ENCODE data around the gene PKIG.

Gene PKIG

GRCh38 chr20:44630297-44630696 is 47.9 kb downstream of the PKIG start:
- DNase-seq (ENCODE audit: low read depth, low spot score), result no peak
- H3K4me3 ChIP-seq (ENCODE audit: low read length), result no peak overlapping the region

GRCh38 chr20:44632103-44632752 is 49.8 kb downstream of the PKIG start:
- no peak overlapping the region for H3K4me3 ChIP-seq (ENCODE audit: low read length)
- DNase-seq (ENCODE audit: low read depth, low spot score), result no peak

DNA sequence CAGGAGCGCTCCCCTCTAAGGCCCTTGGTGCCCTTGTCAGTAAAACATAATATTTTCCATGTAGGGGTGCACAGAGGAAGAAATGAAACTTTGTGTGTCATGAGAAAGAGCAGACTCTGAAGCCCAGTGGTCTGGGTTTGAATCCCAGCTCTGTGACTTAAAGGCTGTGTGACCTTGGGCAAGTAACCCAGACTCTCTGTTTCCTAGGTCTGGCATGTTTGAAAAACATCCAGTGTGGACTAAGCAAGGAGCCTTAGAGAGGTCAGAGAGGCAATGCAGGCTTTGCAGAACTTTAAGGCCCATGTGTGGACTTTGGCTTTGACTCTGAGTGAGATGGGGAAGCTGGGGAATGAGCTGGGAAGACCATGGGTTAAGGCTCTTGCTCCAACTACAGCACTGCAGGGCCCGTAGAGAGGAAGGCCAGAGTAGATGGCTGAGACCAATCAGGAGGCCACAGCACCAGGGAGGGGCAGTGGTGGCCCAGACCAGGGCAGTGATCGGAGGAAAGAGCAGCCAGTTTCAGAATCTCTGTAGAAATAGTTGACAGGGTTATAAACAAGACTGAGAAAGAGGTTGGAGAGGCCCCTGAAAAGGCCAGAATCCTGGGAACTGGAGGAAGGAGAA is 50.9 kb downstream of the PKIG start:
- H3K4me3 ChIP-seq (ENCODE audit: low read length), result no peak overlapping the region

GRCh38 chr20:44633872-44634600 is 51.7 kb downstream of the PKIG start:
- H3K4me3 ChIP-seq (ENCODE audit: low read length), result no peak overlapping the region
- no peak for DNase-seq (ENCODE audit: low read depth, low spot score)

More for the DNA sequence above, 50.9 kb downstream of the PKIG start:
- DNase-seq (ENCODE audit: low read depth, low spot score), result no peak

- no peak for DNase-seq (ENCODE audit: low read depth, low spot score)
- no peak overlapping the region for H3K4me3 ChIP-seq (ENCODE audit: low read length)
These were observed 53.5 kb downstream of the PKIG start for GRCh38 chr20:44635877-44636276.

GRCh38 chr20:44637042-44637441 is 54.7 kb downstream of the PKIG start:
- no peak for DNase-seq (ENCODE audit: low read depth, low spot score)
- H3K4me3 ChIP-seq (ENCODE audit: low read length), result no peak overlapping the region

DNA sequence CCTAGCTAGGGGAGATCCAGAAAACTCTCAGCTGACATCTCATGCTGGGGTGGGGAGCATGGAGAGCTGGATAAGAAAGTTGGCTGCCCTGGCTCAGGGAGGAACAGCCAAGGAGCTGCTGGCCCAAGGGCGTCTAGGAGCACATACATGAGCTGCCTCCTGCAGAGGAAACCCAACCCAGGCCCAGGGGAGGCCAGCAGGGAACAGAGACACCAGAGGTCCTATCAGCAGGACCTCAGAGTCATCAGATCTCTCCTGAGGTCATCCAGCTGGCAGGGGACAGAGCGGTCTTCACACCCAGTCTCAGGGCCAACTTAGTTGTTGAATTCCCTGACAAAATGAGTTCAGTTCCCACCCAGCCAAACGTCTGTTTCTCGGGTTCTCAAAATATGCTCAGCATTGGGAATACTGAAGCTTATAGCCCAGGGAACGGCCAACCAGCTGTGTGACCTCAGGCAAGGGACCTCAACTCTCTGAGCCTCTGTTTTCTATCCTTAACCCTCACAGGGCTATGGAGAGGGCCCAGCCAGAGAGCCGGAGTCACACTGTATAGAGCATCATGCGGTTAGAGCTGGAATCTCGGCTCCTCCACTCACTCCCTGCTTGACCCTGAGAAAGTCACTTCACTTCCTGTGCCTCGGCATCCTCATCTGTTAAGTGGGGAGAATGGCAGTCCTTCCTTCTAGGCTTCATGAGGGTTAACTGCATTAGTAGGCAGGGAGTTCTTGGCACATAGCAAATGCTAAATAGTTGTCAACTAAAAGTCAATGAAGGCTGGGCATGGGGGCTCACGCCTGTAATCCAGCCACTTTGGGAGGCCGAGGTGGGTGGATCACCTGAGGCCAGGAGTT is 55.4 kb downstream of the PKIG start:
- H3K4me3 ChIP-seq (ENCODE audit: low read length), result no peak overlapping the region
- no peak for DNase-seq (ENCODE audit: low read depth, low spot score)

GRCh38 chr20:44640522-44640921 is 58.1 kb downstream of the PKIG start:
- no peak overlapping the region for H3K4me3 ChIP-seq (ENCODE audit: low read length)
- DNase-seq (ENCODE audit: low read depth, low spot score), result no peak

DNA sequence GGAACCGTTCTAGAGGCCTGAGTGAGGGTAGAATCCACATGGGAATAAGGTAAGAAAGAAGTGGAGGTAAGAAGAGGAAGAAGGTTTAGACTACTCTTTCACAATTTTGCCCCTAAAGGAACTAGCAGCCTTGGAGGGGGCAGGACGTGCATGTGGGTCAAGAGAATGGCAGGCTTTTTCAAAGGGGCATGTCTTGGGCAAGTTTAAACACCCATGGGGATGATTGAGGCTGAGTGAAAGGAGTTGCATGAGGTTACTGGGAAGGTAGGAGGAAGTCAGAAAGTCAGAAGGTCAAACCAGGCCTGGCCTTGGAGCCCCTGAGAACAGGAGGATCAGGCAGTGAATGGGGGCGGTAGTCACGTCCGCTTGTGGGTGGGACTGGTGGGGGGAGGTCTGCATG is 58.9 kb downstream of the PKIG start:
- H3K4me3 ChIP-seq (ENCODE audit: low read length), result no peak overlapping the region
- no peak for DNase-seq (ENCODE audit: low read depth, low spot score)

DNA sequence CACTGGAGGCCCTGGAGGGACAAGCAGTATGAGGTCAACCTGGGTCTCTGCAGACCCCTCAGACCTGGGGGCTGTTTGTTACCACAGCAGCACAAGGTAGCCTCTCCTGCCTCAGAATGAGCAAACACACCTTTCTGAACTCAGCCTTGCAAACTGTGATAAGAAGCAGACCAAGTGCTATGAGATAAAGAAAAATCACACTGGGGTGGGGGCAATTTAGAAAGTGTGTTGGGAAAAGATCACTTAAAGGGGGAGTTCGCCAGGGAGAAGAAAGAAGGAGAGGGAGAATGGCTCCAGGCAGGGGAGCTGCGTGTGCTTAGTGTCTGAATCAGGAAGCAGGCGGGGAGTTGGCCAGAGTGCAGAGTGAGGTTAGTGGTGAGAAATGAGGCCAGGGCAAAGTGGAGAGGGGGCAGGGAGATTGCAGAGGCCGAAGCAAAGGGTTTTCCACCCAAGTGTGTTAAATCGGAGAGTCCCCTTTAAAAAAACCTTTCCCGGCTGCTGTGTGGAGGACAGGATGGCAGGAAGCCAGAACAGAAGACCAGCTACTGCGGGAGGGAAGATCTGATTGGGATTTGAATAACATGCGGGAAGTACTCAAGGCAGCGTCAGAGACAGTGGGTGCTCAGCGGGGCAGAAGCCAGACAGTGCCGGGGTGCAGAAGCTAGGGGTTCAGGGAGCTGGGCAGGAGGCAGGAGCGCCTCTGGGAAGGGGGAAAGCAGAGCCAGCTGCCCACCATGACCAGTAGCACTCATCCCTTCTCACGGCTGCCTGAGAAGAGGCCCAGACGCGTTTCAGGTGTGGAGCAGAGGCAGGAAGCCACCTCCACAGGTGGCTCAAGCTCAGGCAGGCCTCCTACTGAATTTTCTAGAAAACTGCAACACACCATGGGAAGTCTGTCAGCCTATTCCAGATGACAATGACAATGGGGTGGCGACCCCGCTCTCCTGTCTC is 60.1 kb downstream of the PKIG start:
- peak overlapping the region; percentile 39 for H3K4me3 ChIP-seq (ENCODE audit: low read length)
- no peak for DNase-seq (ENCODE audit: low read depth, low spot score)

- no peak for DNase-seq (ENCODE audit: low read depth, low spot score)
- H3K4me3 ChIP-seq (ENCODE audit: low read length), result peak overlapping the region; percentile 39
These were observed 60.8 kb downstream of the PKIG start for GRCh38 chr20:44643154-44643519.

- no peak for DNase-seq (ENCODE audit: low read depth, low spot score)
- H3K4me3 ChIP-seq (ENCODE audit: low read length), result peak overlapping the region; percentile 39
These were observed 61.3 kb downstream of the PKIG start for GRCh38 chr20:44643596-44644229.

- peak overlapping the region; percentile 39 for H3K4me3 ChIP-seq (ENCODE audit: low read length)
- DNase-seq (ENCODE audit: low read depth, low spot score), result no peak
These were observed 61.8 kb downstream of the PKIG start for GRCh38 chr20:44644230-44644617.

- DNase-seq (ENCODE audit: low read depth, low spot score), result no peak
- H3K4me3 ChIP-seq (ENCODE audit: low read length), result peak overlapping the region; percentile 39
These were observed 62.3 kb downstream of the PKIG start for GRCh38 chr20:44644667-44645131.

DNA sequence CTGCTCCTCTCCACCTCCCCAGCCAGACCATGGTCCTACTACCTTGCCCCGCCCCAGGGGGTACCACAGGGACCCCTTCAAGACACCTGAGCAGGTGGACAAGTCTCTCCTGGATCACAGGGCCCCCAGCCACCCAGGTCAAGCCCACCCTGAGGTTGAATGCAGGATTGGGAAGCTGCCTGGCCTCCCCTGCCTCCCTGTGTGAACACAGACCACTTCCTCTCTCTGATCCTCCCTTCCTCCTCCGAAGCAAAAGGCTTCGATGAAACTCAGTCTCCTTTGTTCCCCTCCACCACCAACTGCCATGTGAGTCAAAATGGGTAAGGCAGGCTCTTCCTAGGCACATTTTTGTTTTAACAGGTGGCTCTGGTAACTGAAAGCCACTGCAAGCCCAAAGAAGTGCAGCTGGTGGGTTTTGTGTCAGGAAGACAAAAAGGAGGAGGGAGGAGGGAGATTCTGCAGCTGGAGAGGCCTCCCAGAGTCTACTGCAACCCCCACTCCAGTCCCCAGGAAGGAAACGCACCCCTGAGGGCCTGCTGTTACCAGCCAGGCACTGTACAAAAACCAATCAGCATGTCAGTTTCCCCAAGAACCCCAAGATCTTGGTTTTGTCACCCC is 63.8 kb downstream of the PKIG start:
- peak overlapping the region; percentile 99 for H3K4me3 ChIP-seq (ENCODE audit: low read length)
- DNase-seq (ENCODE audit: low read depth, low spot score), result peak; percentile 100

DNA sequence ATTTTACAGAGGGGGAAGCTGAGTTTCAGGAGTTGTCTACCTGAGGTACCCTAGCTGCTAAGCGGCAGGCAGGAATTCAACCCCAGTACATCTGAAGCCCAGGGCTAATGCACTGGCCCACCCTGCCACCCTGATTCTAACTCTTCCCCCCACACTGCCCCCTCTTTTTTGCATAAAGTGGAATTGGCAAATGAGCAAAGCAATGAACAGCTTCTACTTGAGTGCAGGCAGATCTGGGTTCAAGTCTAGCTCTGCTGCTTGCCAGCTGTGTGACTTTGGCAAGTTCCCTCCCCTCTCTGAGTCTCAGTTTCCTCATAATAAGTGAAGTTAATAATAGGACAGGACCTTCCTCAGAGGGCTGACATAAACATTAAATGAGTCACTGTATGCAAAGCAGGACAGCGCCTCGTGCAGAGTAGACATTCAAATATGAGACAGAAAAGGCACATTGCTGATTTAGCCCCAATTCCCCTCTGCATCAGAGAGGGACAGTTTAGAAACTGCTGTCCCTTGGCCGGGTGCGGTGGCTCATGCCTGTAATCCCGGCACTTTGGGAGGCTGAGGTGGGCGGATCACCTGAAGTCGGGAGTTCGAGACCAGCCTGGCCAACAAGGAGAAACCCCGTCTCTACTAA is 64.4 kb downstream of the PKIG start:
- peak; percentile 77 for DNase-seq (ENCODE audit: low read depth, low spot score)
- H3K4me3 ChIP-seq (ENCODE audit: low read length), result peak overlapping the region; percentile 99

DNA sequence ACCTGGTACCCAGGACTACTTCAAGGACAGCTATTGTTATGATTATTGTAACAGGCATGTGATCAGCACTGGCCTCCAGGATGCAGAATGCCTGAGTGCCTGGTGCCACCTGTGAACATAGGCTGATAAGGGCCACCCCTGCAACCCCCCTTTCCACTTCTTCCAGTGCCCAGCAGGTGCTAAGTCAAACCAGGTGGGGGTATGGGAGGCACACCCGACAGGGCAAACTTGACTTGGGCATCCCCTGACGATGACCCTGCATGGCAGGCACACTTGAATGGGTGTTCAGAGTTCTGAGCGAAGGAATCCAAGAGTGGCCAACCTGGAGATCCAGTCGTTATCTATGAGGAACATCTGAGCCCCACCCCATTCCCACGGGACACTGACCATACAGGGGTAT is 65.7 kb downstream of the PKIG start:
- peak; percentile 68 for DNase-seq (ENCODE audit: low read depth, low spot score)
- H3K4me3 ChIP-seq (ENCODE audit: low read length), result peak overlapping the region; percentile 99

All from Jurkat, Clone E6-1 (cell line).